ENCODE results near the gene FAT3. TPM values are rescaled to one million over a fixed set of nuclear protein-coding genes. Genes with fewer than 3 reads are reported as not detected.

FAT3 gene
- polyA plus RNA-seq, 1 experiment: 0.11 TPM

DNA sequence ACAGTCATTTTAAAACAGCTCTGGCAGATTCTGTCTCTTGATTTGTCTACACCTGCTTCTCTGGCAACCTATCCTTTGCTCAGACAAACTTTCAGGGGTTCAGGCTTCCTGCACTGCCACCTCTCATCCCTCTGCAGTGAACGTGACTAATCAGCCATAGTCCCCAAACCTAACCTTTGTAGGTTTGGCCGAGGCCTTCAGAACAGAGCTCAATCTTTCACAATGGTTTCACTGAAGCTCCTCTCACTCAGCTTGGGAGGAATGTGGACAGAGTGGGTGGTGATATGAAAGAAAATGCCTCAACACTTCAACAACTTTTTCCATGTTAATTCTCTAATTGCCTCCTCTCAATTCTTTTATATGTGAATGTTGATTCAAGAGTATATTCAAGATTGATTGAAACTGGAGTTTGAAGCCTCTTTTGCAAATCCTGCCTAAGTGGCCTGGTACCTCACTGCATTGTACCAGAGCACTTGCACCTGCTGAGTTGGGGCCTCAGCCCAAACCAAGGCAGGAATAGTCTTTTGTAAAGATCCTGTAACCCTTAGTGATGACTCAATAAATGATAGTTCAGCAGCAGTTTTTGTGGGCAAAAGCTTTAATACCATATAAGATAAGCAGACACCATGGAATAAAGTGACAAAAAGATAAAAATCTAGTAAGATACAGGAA, 33.9 kb upstream of the FAT3 start:
- DNase-seq (ENCODE audit: low read depth, low spot score): no peak
- CTCF ChIA-PET: no interaction called here
- Histone ChIP-seq H3K27me3 (ENCODE audit: control insufficient read depth, insufficient read depth, low read length) (no peaks in the 10 kb centered on the region), H3K4me3 (ENCODE audit: low read depth, low read length) (no peak overlapping the region), H3K27ac (ENCODE audit: low read depth, low read length) (no peak overlapping the region), H3K9me3 (ENCODE audit: control insufficient read depth, insufficient read depth, low read length) (no peaks in the 10 kb centered on the region)
- TF ChIP-seq, protein P1, sequence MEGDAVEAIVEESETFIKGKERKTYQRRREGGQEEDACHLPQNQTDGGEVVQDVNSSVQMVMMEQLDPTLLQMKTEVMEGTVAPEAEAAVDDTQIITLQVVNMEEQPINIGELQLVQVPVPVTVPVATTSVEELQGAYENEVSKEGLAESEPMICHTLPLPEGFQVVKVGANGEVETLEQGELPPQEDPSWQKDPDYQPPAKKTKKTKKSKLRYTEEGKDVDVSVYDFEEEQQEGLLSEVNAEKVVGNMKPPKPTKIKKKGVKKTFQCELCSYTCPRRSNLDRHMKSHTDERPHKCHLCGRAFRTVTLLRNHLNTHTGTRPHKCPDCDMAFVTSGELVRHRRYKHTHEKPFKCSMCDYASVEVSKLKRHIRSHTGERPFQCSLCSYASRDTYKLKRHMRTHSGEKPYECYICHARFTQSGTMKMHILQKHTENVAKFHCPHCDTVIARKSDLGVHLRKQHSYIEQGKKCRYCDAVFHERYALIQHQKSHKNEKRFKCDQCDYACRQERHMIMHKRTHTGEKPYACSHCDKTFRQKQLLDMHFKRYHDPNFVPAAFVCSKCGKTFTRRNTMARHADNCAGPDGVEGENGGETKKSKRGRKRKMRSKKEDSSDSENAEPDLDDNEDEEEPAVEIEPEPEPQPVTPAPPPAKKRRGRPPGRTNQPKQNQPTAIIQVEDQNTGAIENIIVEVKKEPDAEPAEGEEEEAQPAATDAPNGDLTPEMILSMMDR (IDR thresholded peaks at IDR 0.05; ENCODE audit: low read depth, low read length): no peak
- POLR2A ChIA-PET: no interaction called here

DNA sequence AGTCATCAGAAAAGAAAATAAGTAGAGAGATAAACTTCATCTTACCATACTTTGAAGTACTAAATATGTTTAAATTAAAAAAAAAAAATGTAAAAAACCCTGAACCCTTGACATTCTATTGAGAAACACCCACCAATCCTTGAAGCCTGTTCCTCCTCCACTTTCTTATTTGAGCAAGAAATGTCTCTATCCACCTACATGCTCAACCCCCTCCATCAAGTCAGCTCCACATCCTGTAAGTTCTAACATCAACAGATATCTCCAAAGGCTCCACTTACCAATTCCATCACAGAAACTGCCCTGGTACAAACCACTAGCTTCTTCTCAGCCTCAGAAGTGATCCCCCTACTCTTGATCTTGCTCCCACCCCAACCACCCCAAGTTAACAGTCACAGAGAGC, 32.5 kb upstream of the FAT3 start:
- POLR2A ChIA-PET: no interaction called here
- TF ChIP-seq, protein P1 (IDR thresholded peaks at IDR 0.05; ENCODE audit: low read depth, low read length): no peak
- DNase-seq (ENCODE audit: low read depth, low spot score): no peak
- no peak overlapping the region for H3K27ac ChIP-seq (ENCODE audit: low read depth, low read length)
- no peak overlapping the region for H3K4me3 ChIP-seq (ENCODE audit: low read depth, low read length)
- CTCF ChIA-PET: no interaction called here
- no peaks in the 10 kb centered on the region for H3K9me3 ChIP-seq (ENCODE audit: control insufficient read depth, insufficient read depth, low read length)
- H3K27me3 ChIP-seq (ENCODE audit: control insufficient read depth, insufficient read depth, low read length): no peaks in the 10 kb centered on the region

DNA sequence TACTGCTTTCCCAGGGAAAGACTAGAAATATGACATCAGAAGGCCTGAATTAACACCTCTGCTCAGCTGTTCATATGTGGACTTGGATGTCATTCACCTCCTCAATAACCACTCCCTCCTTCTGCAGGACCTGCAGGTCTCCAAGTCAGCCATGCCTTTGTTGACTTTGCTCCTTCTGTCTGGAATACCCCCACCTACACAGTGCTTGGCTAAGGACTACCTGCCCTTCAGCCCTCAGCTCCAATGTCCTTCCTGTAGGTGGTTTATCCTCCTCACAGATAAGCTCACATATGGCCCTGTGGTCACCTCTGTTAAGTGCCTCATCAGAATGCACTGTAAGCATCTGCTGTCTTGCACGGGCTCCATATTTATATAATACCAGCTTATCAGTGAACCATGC, 26.4 kb upstream of the FAT3 start:
- Histone ChIP-seq H3K9me3 (ENCODE audit: control insufficient read depth, insufficient read depth, low read length) (no peaks in the 10 kb centered on the region), H3K27ac (ENCODE audit: low read depth, low read length) (no peak overlapping the region), H3K27me3 (ENCODE audit: control insufficient read depth, insufficient read depth, low read length) (no peaks in the 10 kb centered on the region), H3K4me3 (ENCODE audit: low read depth, low read length) (no peak overlapping the region)
- ChIA-PET CTCF (interaction anchor here (1.3 kb wide), 1 partner anchor 12 kb away, joined by 3 read pairs; no protein-coding TSS in a partner anchor), POLR2A (no interaction called here)
- TF ChIP-seq, protein P1 (IDR thresholded peaks at IDR 0.05; ENCODE audit: low read depth, low read length): no peak
- DNase-seq (ENCODE audit: low read depth, low spot score): no peak

DNA sequence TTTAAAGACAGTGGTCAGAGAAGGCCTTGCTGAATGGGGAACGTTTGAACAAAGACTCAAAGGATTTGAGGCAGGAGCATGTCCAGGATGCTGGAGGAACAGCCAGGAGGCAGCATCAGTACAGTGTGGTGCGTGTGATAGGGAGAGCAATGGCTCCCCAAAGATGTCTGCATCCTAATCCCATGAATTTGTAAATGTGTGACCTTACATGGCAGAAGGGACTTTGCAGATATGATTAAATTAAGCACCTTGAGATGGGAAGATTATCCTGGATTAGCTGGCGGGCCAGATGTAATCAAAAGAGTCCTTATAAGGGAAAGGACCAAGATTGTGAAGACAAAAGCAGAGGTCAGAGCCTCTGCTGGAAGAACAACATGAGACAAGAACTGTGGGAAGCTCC, 24.6 kb upstream of the FAT3 start:
- H3K4me3 ChIP-seq (ENCODE audit: low read depth, low read length): no peak overlapping the region
- DNase-seq (ENCODE audit: low read depth, low spot score): no peak
- no peaks in the 10 kb centered on the region for H3K27me3 ChIP-seq (ENCODE audit: control insufficient read depth, insufficient read depth, low read length)
- H3K27ac ChIP-seq (ENCODE audit: low read depth, low read length): no peak overlapping the region
- CTCF ChIA-PET: no interaction called here
- POLR2A ChIA-PET: no interaction called here
- TF ChIP-seq, protein P1 (IDR thresholded peaks at IDR 0.05; ENCODE audit: low read depth, low read length): no peak
- H3K9me3 ChIP-seq (ENCODE audit: control insufficient read depth, insufficient read depth, low read length): no peaks in the 10 kb centered on the region

DNA sequence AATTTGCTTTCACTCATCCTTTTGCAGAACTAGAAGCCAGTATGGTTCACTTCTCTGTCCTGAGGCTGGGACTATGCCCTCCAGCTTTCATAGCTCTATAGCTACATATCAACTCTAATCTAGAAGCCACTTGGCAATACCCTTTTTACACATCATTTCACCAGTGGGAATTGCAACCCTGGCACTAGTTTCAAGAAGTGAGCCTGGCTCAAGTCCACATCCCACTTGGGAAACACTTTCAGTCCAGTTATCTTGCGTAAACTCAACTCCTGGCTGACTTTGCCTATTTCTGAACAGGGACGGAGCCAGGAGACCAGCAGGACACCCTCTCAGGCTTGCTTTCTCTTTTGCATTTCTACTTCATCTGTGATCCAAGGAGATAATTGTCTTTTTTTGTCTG, 19.9 kb upstream of the FAT3 start:
- no peak overlapping the region for H3K4me3 ChIP-seq (ENCODE audit: low read depth, low read length)
- ChIA-PET CTCF (no interaction called here), POLR2A (no interaction called here)
- no peak for DNase-seq (ENCODE audit: low read depth, low spot score)
- H3K9me3 ChIP-seq (ENCODE audit: control insufficient read depth, insufficient read depth, low read length): no peaks in the 10 kb centered on the region
- no peak overlapping the region for H3K27ac ChIP-seq (ENCODE audit: low read depth, low read length)
- TF ChIP-seq, protein P1 (IDR thresholded peaks at IDR 0.05; ENCODE audit: low read depth, low read length): no peak
- no peaks in the 10 kb centered on the region for H3K27me3 ChIP-seq (ENCODE audit: control insufficient read depth, insufficient read depth, low read length)
